Measurements from ENCODE around the gene TRAIP. TPM values are rescaled to one million over a fixed set of nuclear protein-coding genes. Genes with fewer than 3 reads are reported as not detected.
"Not testable (repeated sequence)": the region's sequence is repeated elsewhere in the genome, so short reads cannot be mapped to it uniquely, and the experiment has no call there.

Gene TRAIP
- total RNA-seq (1 to 10 TPM in 2 of 6 donors, under 1 TPM in 4; 0.79 to 2.5 (median 0.84) TPM), polyA plus RNA-seq (1 to 10 TPM; 1.4 to 2.3 TPM)

DNA sequence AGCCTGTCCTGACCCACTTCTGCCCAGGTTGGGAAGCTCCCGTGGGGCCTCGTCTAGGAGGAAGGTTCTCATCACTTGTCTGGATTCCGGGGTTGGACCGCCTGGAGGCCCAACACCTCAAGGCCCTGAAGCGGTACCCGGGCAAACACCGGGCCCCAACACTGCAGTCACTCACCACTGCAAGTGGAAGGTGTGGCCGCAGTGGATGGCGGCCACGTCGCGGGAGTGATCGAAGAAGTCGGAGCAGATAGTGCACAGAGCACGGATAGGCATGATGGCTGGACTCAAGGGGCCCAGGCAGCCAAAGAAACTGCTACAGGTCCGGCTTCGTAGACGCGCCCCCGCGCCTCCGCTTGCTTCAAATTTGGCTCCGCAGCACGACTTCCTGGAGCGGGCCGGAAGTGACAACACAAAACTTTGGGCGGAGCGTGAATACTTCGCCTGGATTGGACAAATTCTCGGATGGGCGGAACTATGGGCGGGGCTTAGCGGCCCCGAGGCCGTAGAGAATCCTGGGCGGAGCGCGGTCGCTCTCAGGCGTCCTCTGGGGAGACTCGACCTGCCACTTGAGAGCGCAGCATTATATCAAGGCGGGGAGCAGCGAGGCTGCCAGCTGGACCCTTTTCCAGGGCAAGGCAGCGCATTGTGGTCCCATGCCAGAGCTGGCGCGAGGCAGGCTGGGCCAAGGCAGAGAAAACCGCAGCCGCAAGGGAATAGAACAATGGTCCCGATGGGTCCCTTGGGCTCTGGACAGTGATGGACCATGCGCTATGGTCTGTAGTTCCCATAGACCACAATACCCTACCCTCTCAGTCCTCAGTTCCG, at the start of gene TRAIP:
TSS of gene TRAIP (minus strand) at position 384 of the 825 bp plus-strand sequence. CDS start at position 273, 111 bp downstream.
- H3K27ac ChIP-seq, result peak within 1 kb of the TSS; percentile 45 to 72 (median 55)
- H3K36me3 ChIP-seq, result no peaks in the 10 kb centered on the region
- intact Hi-C loops (cut with DNase I), result no loop called here
- H3K4me1 ChIP-seq, result peaks cover 0 to 5% (median 0%) of the 10 kb centered on the region in 3 donors
- ATAC-seq (peak; percentile 100), DNase-seq (peak; percentile 90 to 97 (median 96)), FAIRE-seq (peak; percentile 88)
- 3% methylated on average over 52 of the region's 52 CpGs for WGBS, 2 donors
- H3K4me3 ChIP-seq, result peak within 1 kb of the TSS; percentile 38 to 73 (median 57)
- H3K27me3 ChIP-seq, result no peaks in the 10 kb centered on the region
- no peaks in the 10 kb centered on the region for H3K9me3 ChIP-seq
- no peak for TF ChIP-seq CTCF (IDR thresholded peaks at IDR 0.05)

- DNase-seq; H3K36me3 ChIP-seq; H3K4me3 ChIP-seq; H3K27me3 ChIP-seq; ATAC-seq; FAIRE-seq; H3K9me3 ChIP-seq; intact Hi-C loops (cut with DNase I): not testable (repeated sequence)
- WGBS, 2 donors, result 95 to 99% methylated on average over 13 of the region's 13 CpGs
- peaks cover 11 to 28% (median 23%) of the 10 kb centered on the region in 3 donors for H3K4me1 ChIP-seq
- peak overlapping the region in 2 of 4 donors; percentile 18 to 66 for H3K27ac ChIP-seq
Measured at GRCh38 chr3:49904448-49904847, 48.1 kb upstream of the TRAIP start.

DNA sequence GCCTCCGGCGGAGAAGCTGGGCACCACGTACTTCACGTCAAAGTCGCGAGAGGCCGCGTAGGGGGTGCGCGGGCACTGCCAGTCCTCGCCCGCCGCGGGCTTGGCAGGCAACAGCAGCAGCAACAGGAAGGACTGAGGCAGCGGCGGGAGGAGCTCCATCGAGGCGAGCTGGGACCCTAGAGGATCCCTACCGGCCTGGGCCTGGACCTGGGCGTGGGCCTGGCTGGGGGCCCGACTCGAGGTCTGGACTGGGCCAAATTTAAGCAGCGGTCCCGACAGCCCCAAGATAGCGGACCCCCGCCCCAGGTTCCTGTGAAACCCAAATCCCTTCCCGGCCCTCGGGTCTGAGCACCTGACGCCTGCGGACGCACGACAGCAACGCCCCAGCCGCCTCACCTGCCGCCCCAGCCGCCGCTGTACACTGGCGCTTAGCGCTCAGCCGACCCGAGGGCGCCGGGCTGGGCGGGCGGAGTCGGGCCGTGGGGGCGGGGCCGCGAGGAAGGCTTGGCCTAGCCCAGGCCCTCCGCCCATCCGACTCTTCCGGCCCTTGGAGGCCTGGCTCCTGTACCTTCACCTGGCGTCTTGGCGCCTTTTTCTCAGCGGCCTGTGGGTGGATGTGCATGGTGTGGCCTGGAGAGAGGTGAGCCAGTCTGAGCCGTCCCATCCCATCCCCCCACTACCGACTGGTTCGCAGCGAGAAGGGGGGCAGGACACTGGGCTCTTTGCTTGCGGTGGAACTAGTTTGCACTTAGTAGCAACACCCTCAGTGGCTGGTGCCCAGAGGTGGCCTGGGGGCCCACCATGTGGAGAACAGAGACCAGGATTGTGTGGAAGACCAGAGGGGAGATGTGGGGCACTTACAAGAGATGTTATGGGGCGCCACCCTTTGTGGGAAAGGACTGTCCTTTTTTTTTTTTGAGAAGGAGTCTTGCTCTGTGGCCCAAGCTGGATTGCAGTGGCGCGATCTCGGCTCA, 47.4 kb upstream of the TRAIP start, which contains the start of gene MST1R:
TSS of gene MST1R (minus strand) at position 423 of the 974 bp plus-strand sequence. CDS start at position 159, 264 bp downstream.
- peak; percentile 85 to 90 (median 87) for ATAC-seq
- DNase-seq, result peak; percentile 89 to 96 (median 94)
- TF ChIP-seq CTCF (IDR thresholded peaks at IDR 0.05), result no peak
- no peaks in the 10 kb centered on the region for H3K36me3 ChIP-seq
- peak within 1 kb of the TSS in 2 of 4 donors; percentile 18 to 66 for H3K27ac ChIP-seq
- peak within 1 kb of the TSS in 3 of 4 donors; percentile 5 to 43 (median 31) for H3K4me3 ChIP-seq
- H3K27me3 ChIP-seq, result no peaks in the 10 kb centered on the region
- FAIRE-seq, result no peak
- intact Hi-C loops (cut with DNase I), result no loop called here
- H3K9me3 ChIP-seq, result no peaks in the 10 kb centered on the region
- WGBS, 2 donors, result 31 to 39% methylated on average over 45 to 65 of the region's 65 CpGs
- peaks cover 11 to 28% (median 23%) of the 10 kb centered on the region in 3 donors for H3K4me1 ChIP-seq

- intact Hi-C loops (cut with DNase I), result no loop called here
- H3K4me3 ChIP-seq, result peak overlapping the region in 1 of 4 donors; percentile 43
- DNase-seq, result peak in 2 of 6 donors; percentile 29 to 57
- WGBS, 2 donors, result 92 to 95% methylated on average over 44 of the region's 44 CpGs
- no peak for ATAC-seq
- no peaks in the 10 kb centered on the region for H3K36me3 ChIP-seq
- no peak for FAIRE-seq
- H3K27me3 ChIP-seq, result no peaks in the 10 kb centered on the region
- no peaks in the 10 kb centered on the region for H3K9me3 ChIP-seq
- TF ChIP-seq CTCF (IDR thresholded peaks at IDR 0.05), result no peak
- peak overlapping the region in 1 of 4 donors; percentile 66 for H3K27ac ChIP-seq
- peaks cover 11 to 28% (median 23%) of the 10 kb centered on the region in 3 donors for H3K4me1 ChIP-seq
Measured at GRCh38 chr3:49902511-49903345, 46.4 kb upstream of the TRAIP start.

Measured in pancreas (tissue), 10 donors.